WTC11 (cell line): ENCODE results near the gene LRRC23. TPM values are rescaled to one million over a fixed set of nuclear protein-coding genes. Genes with fewer than 3 reads are reported as not detected.
A peak's percentile ranks its signal among the peaks of the same experiment; 100 is the strongest.

Experiments used
- CDX4 ChIP-seq: fragments of 250-450 bp; sonication (Bioruptor Pico); IDR thresholded peaks from 2 replicates; pipeline ENCODE4 v1.9.0; 2021; ENCODE audit warnings: moderate library complexity, mild to moderate bottlenecking, inconsistent platforms, borderline replicate concordance
- CREB1 ChIP-seq: sonication (generic); formaldehyde crosslinking; IDR thresholded peaks from 2 replicates; pipeline ENCODE4 v1.8.0; 2023; ENCODE audit warnings: mild to moderate bottlenecking, missing genetic modification reagents
- E2F4 ChIP-seq: sonication (generic); formaldehyde crosslinking; IDR thresholded peaks from 2 replicates; pipeline ENCODE4 v1.8.1; 2022; ENCODE audit warnings: low read depth, mild to moderate bottlenecking, moderate library complexity, missing genetic modification reagents, borderline replicate concordance
- ERG ChIP-seq: fragments of 250-450 bp; sonication (Bioruptor Pico); IDR thresholded peaks from 2 replicates; pipeline ENCODE4 v1.8.0; 2021; ENCODE audit warnings: mild to moderate bottlenecking
- ETV6 ChIP-seq: sonication (generic); formaldehyde crosslinking; IDR thresholded peaks from 2 replicates; pipeline ENCODE4 v1.8.1; 2022; ENCODE audit warnings: mild to moderate bottlenecking, missing genetic modification reagents
- GABPB1 ChIP-seq: sonication (generic); formaldehyde crosslinking; IDR thresholded peaks from 2 replicates; pipeline ENCODE4 v1.8.1; 2023; ENCODE audit warnings: mild to moderate bottlenecking, missing genetic modification reagents
- GRHL2 ChIP-seq: fragments of 250-450 bp; sonication (Bioruptor Pico); IDR thresholded peaks from 2 replicates; pipeline ENCODE4 v1.8.0; 2022; ENCODE audit warnings: mild to moderate bottlenecking, moderate library complexity; ENCODE audit not compliant: insufficient replicate concordance, severe bottlenecking
- HMGXB4 ChIP-seq: sonication (generic); formaldehyde crosslinking; IDR thresholded peaks from 2 replicates; pipeline ENCODE4 v1.8.1; 2023; ENCODE audit warnings: mild to moderate bottlenecking, moderate library complexity, missing genetic modification reagents
- JUN ChIP-seq: sonication (generic); formaldehyde crosslinking; IDR thresholded peaks from 2 replicates; pipeline ENCODE4 v1.8.0; 2023; ENCODE audit warnings: mild to moderate bottlenecking, missing genetic modification reagents
- MAX ChIP-seq: sonication (generic); formaldehyde crosslinking; IDR thresholded peaks from 2 replicates; pipeline ENCODE4 v1.8.0; 2022; ENCODE audit warnings: mild to moderate bottlenecking, missing genetic modification reagents
- PRDM15 ChIP-seq: sonication (generic); formaldehyde crosslinking; IDR thresholded peaks from 2 replicates; pipeline ENCODE4 v1.8.0; 2022; ENCODE audit warnings: missing genetic modification reagents
- PREB ChIP-seq: sonication (generic); formaldehyde crosslinking; IDR thresholded peaks from 2 replicates; pipeline ENCODE4 v1.8.1; 2022; ENCODE audit warnings: mild to moderate bottlenecking, missing genetic modification reagents, moderate library complexity, borderline replicate concordance
- PRRX2 ChIP-seq: fragments of 250-450 bp; sonication (Bioruptor Pico); IDR thresholded peaks from 2 replicates; pipeline ENCODE4 v1.8.0; 2021; ENCODE audit warnings: mild to moderate bottlenecking
- SMAD3 ChIP-seq: sonication (generic); formaldehyde crosslinking; IDR thresholded peaks from 2 replicates; pipeline ENCODE4 v1.8.0; 2022; ENCODE audit warnings: missing genetic modification reagents, mild to moderate bottlenecking, borderline replicate concordance
- SMAD4 ChIP-seq: sonication (generic); formaldehyde crosslinking; IDR thresholded peaks from 2 replicates; pipeline ENCODE4 v1.8.0; 2022; ENCODE audit warnings: mild to moderate bottlenecking, missing genetic modification reagents
- SP1 ChIP-seq: sonication (generic); formaldehyde crosslinking; conservative IDR thresholded peaks from 2 replicates; pipeline ENCODE4 v1.8.1; 2022; ENCODE audit warnings: missing genetic modification reagents
- TEAD1 ChIP-seq: sonication (generic); formaldehyde crosslinking; IDR thresholded peaks from 2 replicates; pipeline ENCODE4 v1.8.0; 2022; ENCODE audit warnings: mild to moderate bottlenecking, missing genetic modification reagents
- USF1 ChIP-seq: sonication (generic); formaldehyde crosslinking; IDR thresholded peaks from 2 replicates; pipeline ENCODE4 v1.8.0; 2022; ENCODE audit warnings: mild to moderate bottlenecking, missing genetic modification reagents
- ZBTB21 ChIP-seq: sonication (generic); formaldehyde crosslinking; IDR thresholded peaks from 2 replicates; pipeline ENCODE4 v1.8.1; 2023; ENCODE audit warnings: mild to moderate bottlenecking, missing genetic modification reagents, borderline replicate concordance
- ZNF281 ChIP-seq: sonication (generic); formaldehyde crosslinking; IDR thresholded peaks from 2 replicates; pipeline ENCODE4 v1.8.0; 2023; ENCODE audit warnings: mild to moderate bottlenecking, missing genetic modification reagents
- ZNF416 ChIP-seq: fragments of 250-450 bp; sonication (Bioruptor Pico); IDR thresholded peaks from 2 replicates; pipeline ENCODE4 v1.9.0; 2021; ENCODE audit warnings: mild to moderate bottlenecking, inconsistent platforms
- ZSCAN18 ChIP-seq: fragments of 250-450 bp; sonication (Bioruptor Pico); IDR thresholded peaks from 2 replicates; pipeline ENCODE4 v2.1.2; 2022; ENCODE audit warnings: mild to moderate bottlenecking, moderate library complexity
- total RNA-seq: library from RNA; stranded (reverse); gene quantifications from 3 replicates; pipeline ENCODE4 v1.2.3, GENCODE V29; 2021

LRRC23 gene
- total RNA-seq, 1 experiment from 2014 or later = 3.1 TPM

- TF ChIP-seq JUN (CRISPR knock-in tag) = no peak; the same call in 1 of the 2 replicates
- TF ChIP-seq SMAD4 (CRISPR knock-in tag) = no peak
- peak; percentile 68 for TF ChIP-seq GABPB1 (CRISPR knock-in tag)
- TF ChIP-seq ZBTB21 (CRISPR knock-in tag) = peak; percentile 93; the same call in 1 of the 2 replicates
- TF ChIP-seq SMAD3 (CRISPR knock-in tag) = peak; percentile 65
- TF ChIP-seq CDX4 (CRISPR knock-in tag) = no peak
- TF ChIP-seq PREB (CRISPR knock-in tag) = peak; percentile 91; the same call in 1 of the 2 replicates
- TF ChIP-seq PRDM15 = no peak
- peak; percentile 89; the same call in 1 of the 2 replicates for TF ChIP-seq PRRX2 (CRISPR knock-in tag)
- no peak for TF ChIP-seq GRHL2 (CRISPR knock-in tag)
- TF ChIP-seq HMGXB4 = peak; percentile 98
- TF ChIP-seq MAX (CRISPR knock-in tag) = peak; percentile 89
- TF ChIP-seq E2F4 (CRISPR knock-in tag) = peak; percentile 93
- peak; percentile 93 for TF ChIP-seq ZNF416
- TF ChIP-seq ZNF281 (CRISPR knock-in tag) = peak; percentile 87; the same call in 1 of the 2 replicates
- no peak for TF ChIP-seq ZSCAN18
- peak; percentile 91 for TF ChIP-seq ETV6 (CRISPR knock-in tag)
- peak; percentile 84 for TF ChIP-seq TEAD1
- peak; percentile 93 for TF ChIP-seq SP1 (CRISPR knock-in tag)
- TF ChIP-seq CREB1 = peak; percentile 90
- TF ChIP-seq ERG (CRISPR knock-in tag) = peak; percentile 92
- TF ChIP-seq USF1 = peak; percentile 65; the same call in 1 of the 2 replicates
These were observed 33.1 kb downstream of the LRRC23 start (continued) for GRCh38 chr12:6937481-6938352.
